Measurements from ENCODE around the gene ZNF879.

The ZNF879 gene

DNA sequence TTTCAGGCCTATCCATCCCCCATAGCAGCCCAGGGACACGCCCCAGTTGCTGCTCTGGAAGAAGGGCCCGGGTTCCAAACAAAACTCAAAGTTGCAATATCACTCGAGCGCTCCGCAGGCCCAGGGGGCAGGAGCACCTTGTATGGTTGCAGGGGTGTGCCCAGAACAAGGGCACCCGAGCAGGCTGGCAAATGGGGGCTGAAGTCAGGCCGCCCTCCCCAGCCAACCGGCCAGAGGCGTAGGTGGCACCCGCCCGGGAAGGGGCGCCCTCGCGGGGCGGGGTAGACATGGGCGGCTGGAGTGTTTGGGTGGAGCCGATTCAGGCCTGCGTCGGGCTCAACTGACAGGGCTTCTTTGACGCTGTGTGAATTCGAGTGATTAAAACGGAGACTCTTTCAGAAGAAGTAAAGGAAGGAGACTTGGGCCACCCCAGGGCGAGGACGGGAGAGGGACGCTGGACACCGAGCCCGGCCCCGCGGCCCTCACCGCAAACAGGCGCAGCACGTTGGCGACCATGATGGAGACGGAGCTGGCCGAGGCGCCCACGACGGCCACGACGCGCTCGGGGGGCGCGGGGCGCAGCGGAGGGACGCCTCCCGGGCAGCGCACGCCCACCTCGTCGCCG lies 29.5 kb upstream of the ZNF879 start:
- no peak for DNase-seq
- H3K4me3 Mint-ChIP-seq, result no peak overlapping the region
- peaks cover 2% of the 10 kb centered on the region for H3K4me1 Mint-ChIP-seq (ENCODE audit: low read depth)
- peaks cover 5% of the 10 kb centered on the region for H3K9me3 Mint-ChIP-seq
- H3K27ac Mint-ChIP-seq, result no peak overlapping the region
- peaks cover 50% of the 10 kb centered on the region for H3K27me3 Mint-ChIP-seq
- H3K36me3 Mint-ChIP-seq (ENCODE audit: low read depth), result no peaks in the 10 kb centered on the region

DNA sequence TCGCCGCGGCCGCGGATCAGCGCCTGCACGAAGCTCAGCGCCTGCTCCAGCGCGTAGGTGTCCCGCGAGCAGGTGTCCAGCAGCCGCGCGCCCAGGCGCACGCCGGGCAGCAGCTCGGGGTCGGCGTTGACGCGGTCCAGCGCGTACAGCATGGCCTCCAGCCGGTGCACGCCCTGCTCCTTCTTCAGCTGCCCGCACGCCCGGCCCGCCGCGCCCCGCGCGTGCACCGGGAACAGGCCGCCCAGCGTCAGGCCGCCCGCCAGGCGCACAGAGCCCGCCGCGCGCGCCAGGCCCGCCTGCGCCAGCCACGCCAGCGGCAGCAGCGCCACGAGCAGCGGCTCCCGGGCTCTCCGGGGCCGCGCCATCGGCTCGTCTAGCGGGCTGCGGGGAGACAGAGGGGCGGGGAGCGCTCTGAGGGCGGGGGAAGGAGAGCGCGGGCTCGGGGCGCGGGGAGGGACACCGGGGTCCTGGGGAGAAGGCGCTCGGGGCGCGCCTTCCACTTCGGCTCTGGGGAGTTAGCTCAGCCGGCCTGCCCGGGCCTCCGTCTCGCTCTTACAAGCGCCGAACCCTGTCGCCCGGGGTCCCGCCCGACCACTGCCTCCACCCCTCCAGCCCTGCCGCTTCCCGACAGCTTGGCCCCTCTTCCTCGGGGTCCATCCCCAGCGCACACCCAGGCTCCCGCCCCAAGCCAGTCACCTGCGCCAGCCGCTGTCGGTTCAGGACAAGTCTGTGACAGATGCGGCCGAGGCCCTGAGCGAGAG lies 28.8 kb upstream of the ZNF879 start, which contains the start of gene GRM6:
GRM6 (minus strand) TSS at position 741 of the 761 bp plus-strand sequence; CDS start at position 365, 376 bp downstream.
- Mint-ChIP-seq H3K9me3 (peaks cover 5% of the 10 kb centered on the region), H3K27ac (no peak within 1 kb of the TSS), H3K27me3 (peaks cover 50% of the 10 kb centered on the region), H3K4me1 (ENCODE audit: low read depth) (peaks cover 2% of the 10 kb centered on the region), H3K4me3 (no peak within 1 kb of the TSS), H3K36me3 (ENCODE audit: low read depth) (no peaks in the 10 kb centered on the region)
- no peak for DNase-seq

DNA sequence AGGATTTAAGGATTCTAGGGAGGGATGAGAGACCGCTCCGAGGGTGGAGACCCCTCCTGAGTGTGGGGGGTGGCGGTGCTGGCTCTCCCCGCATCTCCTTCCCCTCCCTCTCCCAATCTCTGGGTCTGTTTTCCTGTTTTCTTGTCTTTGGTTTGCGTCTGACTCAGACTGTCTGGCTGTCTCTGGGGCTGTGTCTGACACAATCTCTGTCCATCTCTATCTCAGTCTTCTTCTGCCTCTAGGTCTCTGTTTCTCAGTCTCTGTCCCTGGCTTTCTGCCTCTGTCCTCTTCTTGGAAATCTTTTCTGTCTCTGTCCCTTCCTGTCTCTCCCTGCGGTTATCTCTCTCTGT lies 28.3 kb upstream of the ZNF879 start:
- Mint-ChIP-seq H3K36me3 (ENCODE audit: low read depth) (no peaks in the 10 kb centered on the region), H3K27me3 (peaks cover 54% of the 10 kb centered on the region), H3K27ac (no peak overlapping the region)

DNA sequence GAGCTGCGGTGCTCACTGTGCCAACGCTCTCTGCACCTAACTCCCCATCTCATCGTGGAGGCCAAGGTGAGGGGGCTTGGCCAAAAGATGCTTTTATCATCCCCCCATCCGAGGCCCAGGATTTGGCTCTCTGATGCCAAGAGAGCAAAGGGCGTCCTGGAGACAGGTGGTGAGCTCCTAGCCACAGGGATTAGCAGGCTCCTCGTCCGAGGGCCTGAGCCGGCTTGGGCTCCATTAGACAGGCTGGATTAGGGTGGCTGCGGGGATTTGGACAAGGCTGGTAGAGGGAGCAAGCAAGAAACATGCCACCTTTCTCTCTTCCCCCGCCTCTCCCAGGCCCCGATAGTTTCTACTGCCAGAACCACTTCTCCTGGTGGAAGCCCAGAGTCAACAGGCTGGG lies 27.4 kb upstream of the ZNF879 start:
- DNase-seq, result no peak
- Mint-ChIP-seq H3K36me3 (ENCODE audit: low read depth) (no peaks in the 10 kb centered on the region), H3K27ac (no peak overlapping the region), H3K4me3 (no peak overlapping the region), H3K27me3 (peaks cover 57% of the 10 kb centered on the region), H3K4me1 (ENCODE audit: low read depth) (peaks cover 2% of the 10 kb centered on the region), H3K9me3 (peaks cover 2% of the 10 kb centered on the region)

More for the DNA sequence above, 28.3 kb upstream of the ZNF879 start:
- peaks cover 2% of the 10 kb centered on the region for H3K9me3 Mint-ChIP-seq
- H3K4me3 Mint-ChIP-seq, result no peak overlapping the region
- H3K4me1 Mint-ChIP-seq (ENCODE audit: low read depth), result peaks cover 2% of the 10 kb centered on the region
- DNase-seq, result no peak

DNA sequence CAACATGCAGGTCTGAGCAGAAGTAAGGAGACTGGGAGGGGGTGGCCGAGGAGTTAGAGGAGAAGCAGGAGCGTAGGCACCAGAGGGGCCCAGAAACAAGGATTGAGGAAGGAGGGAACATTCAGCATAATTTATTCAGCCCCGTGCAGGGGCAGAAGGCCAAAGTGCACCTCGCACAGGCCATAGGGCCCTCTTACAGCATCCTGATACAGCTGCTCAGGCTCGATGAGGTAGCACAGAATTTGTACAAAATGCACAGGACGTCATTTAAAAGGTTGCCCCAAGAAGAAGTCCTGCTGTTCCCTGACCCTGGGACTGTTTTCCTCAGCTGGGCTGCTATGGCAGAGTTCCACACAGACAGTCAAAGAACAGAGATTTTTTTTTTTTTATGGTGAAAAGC lies 26.4 kb upstream of the ZNF879 start:
- DNase-seq, result no peak
- Mint-ChIP-seq H3K4me3 (no peak overlapping the region), H3K4me1 (ENCODE audit: low read depth) (peaks cover 2% of the 10 kb centered on the region), H3K27ac (no peak overlapping the region), H3K36me3 (ENCODE audit: low read depth) (no peaks in the 10 kb centered on the region), H3K27me3 (peaks cover 54% of the 10 kb centered on the region), H3K9me3 (peaks cover 3% of the 10 kb centered on the region)

DNA sequence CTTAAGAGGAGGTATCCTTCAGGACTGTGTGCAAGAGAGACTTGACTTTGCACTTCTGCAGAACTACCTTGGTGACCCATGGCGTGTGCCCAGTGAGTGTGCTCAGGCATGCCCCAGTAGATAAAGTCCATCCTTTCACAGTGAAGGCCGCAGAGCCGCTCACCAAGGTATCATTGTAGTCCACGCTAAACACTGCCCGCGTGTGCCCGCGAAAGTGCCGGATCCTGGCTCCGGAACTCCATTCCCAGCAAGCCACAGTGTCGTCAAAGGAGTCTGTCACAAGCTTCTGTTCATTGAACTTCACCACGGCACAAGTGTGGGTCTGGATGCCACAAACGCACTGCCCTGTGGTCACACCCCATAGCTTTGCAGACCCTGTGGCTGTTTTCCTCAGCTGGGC lies 25.2 kb upstream of the ZNF879 start:
- peaks cover 8% of the 10 kb centered on the region for H3K9me3 Mint-ChIP-seq
- H3K27ac Mint-ChIP-seq, result no peak overlapping the region
- H3K4me3 Mint-ChIP-seq, result no peak overlapping the region
- peaks cover 51% of the 10 kb centered on the region for H3K27me3 Mint-ChIP-seq
- peaks cover 2% of the 10 kb centered on the region for H3K4me1 Mint-ChIP-seq (ENCODE audit: low read depth)
- no peaks in the 10 kb centered on the region for H3K36me3 Mint-ChIP-seq (ENCODE audit: low read depth)
- no peak for DNase-seq

DNA sequence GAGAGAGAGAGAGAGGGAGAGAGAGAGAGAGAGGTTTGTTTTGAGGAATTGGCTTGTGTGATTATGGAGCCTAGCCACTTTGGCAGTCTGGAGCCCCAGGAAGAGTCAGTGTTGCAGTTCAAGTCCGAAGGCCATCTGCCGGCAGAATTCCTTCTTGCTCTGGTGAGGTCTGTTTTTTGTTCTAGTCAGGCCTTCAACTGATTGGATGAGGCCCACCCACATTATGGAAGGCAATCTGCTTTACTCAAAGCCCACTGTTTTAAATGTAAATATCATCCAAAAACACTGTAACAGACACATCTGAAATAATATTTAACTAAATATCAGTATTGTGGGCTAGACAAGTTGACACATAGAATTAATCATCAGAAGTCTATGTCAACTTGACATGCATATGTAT lies 17.0 kb upstream of the ZNF879 start:
- peaks cover 16% of the 10 kb centered on the region for H3K27me3 Mint-ChIP-seq
- peaks cover 41% of the 10 kb centered on the region for H3K9me3 Mint-ChIP-seq
- no peak for DNase-seq
- H3K4me3 Mint-ChIP-seq, result no peak overlapping the region
- H3K27ac Mint-ChIP-seq, result no peak overlapping the region
- H3K4me1 Mint-ChIP-seq (ENCODE audit: low read depth), result no peaks in the 10 kb centered on the region
- no peaks in the 10 kb centered on the region for H3K36me3 Mint-ChIP-seq (ENCODE audit: low read depth)

DNA sequence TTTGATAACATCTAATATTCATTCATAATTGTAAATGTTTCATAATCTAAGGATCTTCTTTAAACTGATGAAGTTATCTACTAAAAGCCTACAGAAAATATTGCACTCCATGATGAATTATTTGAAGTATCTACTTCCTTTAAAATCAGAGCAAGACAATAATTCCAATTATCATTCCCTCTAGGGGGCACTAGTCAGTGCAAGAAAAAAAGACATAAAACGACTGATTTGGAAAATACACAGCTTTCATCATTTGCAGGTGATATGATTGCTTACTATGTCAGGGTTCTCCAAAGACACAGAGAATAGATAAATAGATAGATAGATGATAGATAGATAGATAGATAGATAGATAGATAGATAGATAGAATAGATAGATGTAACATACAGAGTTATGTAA lies 14.9 kb upstream of the ZNF879 start:
- Mint-ChIP-seq H3K9me3 (peaks cover 45% of the 10 kb centered on the region), H3K36me3 (ENCODE audit: low read depth) (no peaks in the 10 kb centered on the region)

DNA sequence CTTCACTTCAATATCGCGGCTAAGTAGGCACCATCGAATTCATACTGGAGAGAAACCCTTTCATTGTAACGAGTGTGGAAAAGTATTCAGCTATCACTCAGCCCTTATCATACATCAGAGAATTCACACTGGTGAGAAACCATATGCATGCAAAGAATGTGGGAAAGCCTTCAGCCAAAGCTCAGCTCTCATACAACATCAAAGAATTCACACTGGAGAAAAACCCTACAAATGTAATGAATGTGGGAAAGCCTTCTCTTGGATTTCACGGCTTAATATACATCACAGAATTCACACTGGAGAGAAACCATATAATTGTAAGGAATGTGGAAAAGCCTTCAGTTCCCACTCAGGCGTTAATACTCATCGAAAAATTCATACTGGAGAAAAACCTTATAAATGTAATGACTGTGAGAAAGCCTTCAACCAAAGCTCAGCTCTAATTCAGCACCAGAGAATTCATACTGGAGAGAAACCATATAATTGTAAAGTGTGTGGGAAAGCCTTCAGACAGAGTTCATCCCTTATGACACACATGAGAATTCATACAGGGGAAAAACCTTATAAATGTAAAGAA lies 9.5 kb downstream of the ZNF879 start:
- Mint-ChIP-seq H3K27me3 (no peaks in the 10 kb centered on the region), H3K4me3 (no peak overlapping the region), H3K9me3 (peaks cover 81% of the 10 kb centered on the region), H3K36me3 (ENCODE audit: low read depth) (peaks cover 81% of the 10 kb centered on the region), H3K4me1 (ENCODE audit: low read depth) (no peaks in the 10 kb centered on the region), H3K27ac (no peak overlapping the region)
- DNase-seq, result no peak

More for the DNA sequence above, 14.9 kb upstream of the ZNF879 start:
- DNase-seq, result no peak
- Mint-ChIP-seq H3K4me3 (no peak overlapping the region), H3K27me3 (peaks cover 8% of the 10 kb centered on the region), H3K4me1 (ENCODE audit: low read depth) (no peaks in the 10 kb centered on the region), H3K27ac (no peak overlapping the region)

DNA sequence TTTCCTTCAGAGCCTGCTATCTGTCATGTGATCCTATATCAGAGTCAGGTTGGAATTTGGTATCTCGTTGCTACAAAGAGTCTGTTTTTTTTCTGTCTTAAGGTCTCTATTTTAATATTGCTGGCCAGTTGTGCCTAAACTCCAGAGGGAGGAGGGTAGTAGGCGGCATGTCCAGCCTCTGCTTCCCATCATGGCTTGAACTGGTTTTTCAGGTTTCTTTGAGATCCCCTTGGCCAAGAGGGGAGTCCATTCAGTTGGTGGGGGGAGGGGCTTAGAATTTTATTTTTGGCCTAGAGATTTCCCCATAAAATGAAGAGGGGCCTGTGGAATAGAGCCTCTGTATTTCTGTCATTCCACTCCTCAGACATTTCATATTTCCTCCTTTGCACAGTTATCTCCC lies 21.2 kb downstream of the ZNF879 start:
- H3K9me3 Mint-ChIP-seq, result peaks cover 62% of the 10 kb centered on the region
- DNase-seq, result no peak
- H3K36me3 Mint-ChIP-seq (ENCODE audit: low read depth), result no peaks in the 10 kb centered on the region
- no peaks in the 10 kb centered on the region for H3K4me1 Mint-ChIP-seq (ENCODE audit: low read depth)
- H3K27me3 Mint-ChIP-seq, result peaks cover 7% of the 10 kb centered on the region
- no peak overlapping the region for H3K4me3 Mint-ChIP-seq
- no peak overlapping the region for H3K27ac Mint-ChIP-seq

DNA sequence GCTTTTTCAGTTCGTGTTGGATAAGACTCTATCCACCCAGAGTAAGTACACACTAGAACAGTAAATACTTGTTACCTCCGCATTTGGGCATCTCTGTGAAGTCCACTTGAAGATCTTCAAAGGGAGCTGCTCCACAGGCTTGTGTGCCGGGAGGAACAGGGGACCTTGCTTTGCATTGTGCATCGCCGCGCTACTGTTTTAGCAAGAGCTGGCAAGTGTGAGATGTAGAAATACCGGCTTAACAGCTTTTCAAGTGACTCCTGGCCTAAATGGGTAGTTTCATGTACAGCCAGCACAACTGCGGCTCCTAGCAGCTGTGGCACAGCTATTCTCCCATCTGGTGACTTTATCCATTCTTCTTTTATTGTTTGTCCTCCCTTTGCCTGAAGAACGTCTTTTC lies 28.2 kb downstream of the ZNF879 start:
- Mint-ChIP-seq H3K27me3 (peaks cover 12% of the 10 kb centered on the region), H3K9me3 (peaks cover 37% of the 10 kb centered on the region), H3K27ac (no peak overlapping the region), H3K4me3 (no peak overlapping the region), H3K36me3 (ENCODE audit: low read depth) (no peaks in the 10 kb centered on the region), H3K4me1 (ENCODE audit: low read depth) (no peaks in the 10 kb centered on the region)
- DNase-seq, result no peak

DNA sequence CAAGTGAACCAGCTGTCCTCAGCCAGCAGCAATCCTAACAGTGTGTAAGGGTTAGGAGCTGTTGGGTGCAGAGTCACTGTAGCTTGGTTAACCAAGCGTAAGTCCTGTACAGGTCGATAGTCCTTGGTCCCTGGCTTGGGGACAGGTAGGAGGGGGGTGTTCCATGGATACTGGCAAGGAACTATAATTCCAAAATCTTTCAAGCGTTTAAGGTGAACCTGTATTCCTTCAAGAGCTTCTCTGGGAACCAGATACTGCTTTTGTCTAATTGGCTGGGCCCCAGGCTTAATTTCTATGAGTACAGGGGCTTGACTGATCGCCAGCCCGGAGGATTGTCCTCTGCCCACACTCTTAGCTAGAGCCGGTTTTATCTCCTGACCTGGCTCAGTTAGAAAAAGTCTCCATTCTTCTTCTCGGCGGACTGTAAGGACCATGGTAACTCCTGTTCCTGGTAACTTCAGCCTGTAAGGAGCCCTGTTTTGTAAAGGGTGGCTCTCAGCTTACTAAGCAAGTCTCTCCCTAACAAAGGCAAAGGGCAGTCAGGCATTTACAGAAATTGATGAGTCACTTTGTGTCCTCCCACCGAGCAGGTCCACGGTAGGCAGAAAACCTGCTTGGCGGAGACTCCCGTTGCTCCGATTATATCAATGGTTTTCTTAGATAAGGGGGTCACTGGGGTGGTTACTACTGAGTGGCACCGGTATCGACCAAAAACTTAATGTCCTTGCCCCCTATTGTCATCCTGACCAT lies 30.6 kb downstream of the ZNF879 start:
- H3K4me1 Mint-ChIP-seq (ENCODE audit: low read depth), result no peaks in the 10 kb centered on the region
- H3K4me3 Mint-ChIP-seq, result no peak overlapping the region
- DNase-seq, result no peak
- no peak overlapping the region for H3K27ac Mint-ChIP-seq
- H3K27me3 Mint-ChIP-seq, result peaks cover 13% of the 10 kb centered on the region
- H3K9me3 Mint-ChIP-seq, result peaks cover 15% of the 10 kb centered on the region
- H3K36me3 Mint-ChIP-seq (ENCODE audit: low read depth), result peaks cover 3% of the 10 kb centered on the region

DNA sequence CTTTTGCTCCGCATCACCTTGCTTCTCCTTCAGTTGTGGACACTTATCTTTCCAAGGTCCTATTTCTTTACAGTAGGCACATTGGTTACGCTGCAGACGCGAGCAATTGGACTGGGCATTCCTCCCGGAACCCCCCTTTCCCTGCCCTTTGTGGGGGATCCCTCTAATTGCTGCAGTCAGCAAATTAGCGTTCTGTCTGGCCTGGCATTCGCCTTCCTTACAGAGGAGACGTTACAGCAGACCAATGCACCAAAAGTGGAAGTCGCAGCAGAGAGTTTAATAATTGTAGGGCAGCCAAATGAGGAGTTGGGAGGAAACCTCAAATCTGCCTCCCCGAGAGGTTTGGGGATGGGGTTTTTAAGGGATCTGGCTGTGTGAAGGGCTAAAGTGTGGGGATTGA lies 31.3 kb downstream of the ZNF879 start:
- H3K9me3 Mint-ChIP-seq, result peaks cover 16% of the 10 kb centered on the region
- peaks cover 9% of the 10 kb centered on the region for H3K36me3 Mint-ChIP-seq (ENCODE audit: low read depth)
- H3K27ac Mint-ChIP-seq, result no peak overlapping the region
- H3K4me3 Mint-ChIP-seq, result no peak overlapping the region
- H3K4me1 Mint-ChIP-seq (ENCODE audit: low read depth), result peaks cover 5% of the 10 kb centered on the region
- peaks cover 13% of the 10 kb centered on the region for H3K27me3 Mint-ChIP-seq
- no peak for DNase-seq

DNA sequence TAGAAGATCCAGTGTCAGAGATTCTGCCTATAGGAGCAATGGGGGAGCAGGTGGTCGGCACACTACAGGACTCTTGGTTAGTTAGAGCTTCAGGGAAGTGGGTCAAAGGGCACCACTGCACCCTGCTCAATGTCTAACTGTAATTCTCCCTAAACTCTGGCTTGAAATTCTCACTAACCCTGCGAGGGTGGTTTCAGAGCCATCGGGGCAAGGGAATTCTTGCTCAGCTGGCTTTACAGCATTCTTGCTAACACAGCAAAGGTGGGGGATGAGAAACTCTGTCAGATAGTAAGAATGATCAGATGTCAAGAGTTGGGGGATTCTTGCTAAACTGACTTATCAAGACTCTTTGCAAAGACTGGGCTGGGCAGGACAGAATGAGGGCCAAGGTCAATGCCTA lies 31.8 kb downstream of the ZNF879 start:
- Mint-ChIP-seq H3K9me3 (peaks cover 12% of the 10 kb centered on the region), H3K4me1 (ENCODE audit: low read depth) (peaks cover 8% of the 10 kb centered on the region), H3K4me3 (no peak overlapping the region), H3K36me3 (ENCODE audit: low read depth) (peaks cover 14% of the 10 kb centered on the region), H3K27ac (no peak overlapping the region), H3K27me3 (peaks cover 13% of the 10 kb centered on the region)
- no peak for DNase-seq
